HepG2 (cell line): ENCODE data around the gene IL1RAP.

ENCODE experiments used
- CAMTA2 ChIP-seq: sonication (generic); formaldehyde crosslinking; IDR thresholded peaks from 2 replicates; pipeline ENCODE4 v1.4.0; 2020; ENCODE audit warnings: mild to moderate bottlenecking, missing genetic modification reagents, borderline replicate concordance
- CHD2 ChIP-seq: IDR thresholded peaks from 2 replicates; pipeline ENCODE4 v1.6.1; 2011; ENCODE audit warnings: low read depth, low read length, improper control_type of control experiment
- CTCF ChIP-seq: sonication (generic); formaldehyde crosslinking; IDR thresholded peaks from 2 replicates; pipeline ENCODE4 v1.5.0; 2020; ENCODE audit warnings: mild to moderate bottlenecking, missing genetic modification reagents, moderate library complexity
- FOXK1 ChIP-seq: sonication (generic); formaldehyde crosslinking; IDR thresholded peaks from 2 replicates; pipeline ENCODE4 v1.4.0; 2020; ENCODE audit warnings: low read depth, missing genetic modification reagents, borderline replicate concordance
- POLR2A ChIP-seq, 2 experiments: IDR thresholded peaks; 2 replicates each; pipeline ENCODE4 v1.6.1; 2011; ENCODE audit warnings: low read depth in 2 of 2, low read length in 2 of 2, mild to moderate bottlenecking in 1 of 2, moderate library complexity in 1 of 2; ENCODE audit not compliant: insufficient read depth in 1 of 2
- RBM22 ChIP-seq: fragments of 200-400 bp; formaldehyde crosslinking; optimal IDR thresholded peaks from 2 replicates; pipeline ENCODE3; 2017; ENCODE audit warnings: mild to moderate bottlenecking, low read length, moderate library complexity
- TAF1 ChIP-seq: sonication (generic); formaldehyde crosslinking; IDR thresholded peaks from 2 replicates; pipeline ENCODE4 v1.4.0; 2020; ENCODE audit warnings: missing genetic modification reagents
- TEAD2 ChIP-seq: sonication (generic); formaldehyde crosslinking; IDR thresholded peaks from 2 replicates; pipeline ENCODE4 v1.9.0; 2021; ENCODE audit warnings: missing genetic modification reagents
- ZNF274 ChIP-seq: sonication (generic); formaldehyde crosslinking; IDR thresholded peaks from 2 replicates; pipeline ENCODE4 v1.5.1; 2020; ENCODE audit warnings: mild to moderate bottlenecking, missing genetic modification reagents
- TF ChIP-seq, protein P1 (sequence below): sonication (generic); formaldehyde crosslinking; conservative IDR thresholded peaks from 2 replicates; pipeline ENCODE4 v1.4.0; 2020; ENCODE audit warnings: missing genetic modification reagents
- TF ChIP-seq, protein P2 (sequence below), 2 experiments: sonication (generic) in 1 of 2; formaldehyde crosslinking in 1 of 2; IDR thresholded peaks; 2 replicates each; pipeline versions ENCODE4 v1.5.1 to v1.6.1; 2011 to 2020; ENCODE audit warnings: borderline replicate concordance in 1 of 2, low read depth in 1 of 2, low read length in 1 of 2, mild to moderate bottlenecking in 1 of 2, missing genetic modification reagents in 1 of 2, moderate library complexity in 1 of 2
- TF ChIP-seq, protein P3 (sequence below): sonication (generic); formaldehyde crosslinking; IDR thresholded peaks from 2 replicates; pipeline ENCODE4 v1.8.0; 2022; ENCODE audit warnings: missing genetic modification reagents, low read depth, mild to moderate bottlenecking, borderline replicate concordance
- TF ChIP-seq, protein P4 (sequence below): sonication (generic); formaldehyde crosslinking; IDR thresholded peaks from 2 replicates; pipeline ENCODE4 v1.5.0; 2020; ENCODE audit warnings: missing genetic modification reagents

DNA sequence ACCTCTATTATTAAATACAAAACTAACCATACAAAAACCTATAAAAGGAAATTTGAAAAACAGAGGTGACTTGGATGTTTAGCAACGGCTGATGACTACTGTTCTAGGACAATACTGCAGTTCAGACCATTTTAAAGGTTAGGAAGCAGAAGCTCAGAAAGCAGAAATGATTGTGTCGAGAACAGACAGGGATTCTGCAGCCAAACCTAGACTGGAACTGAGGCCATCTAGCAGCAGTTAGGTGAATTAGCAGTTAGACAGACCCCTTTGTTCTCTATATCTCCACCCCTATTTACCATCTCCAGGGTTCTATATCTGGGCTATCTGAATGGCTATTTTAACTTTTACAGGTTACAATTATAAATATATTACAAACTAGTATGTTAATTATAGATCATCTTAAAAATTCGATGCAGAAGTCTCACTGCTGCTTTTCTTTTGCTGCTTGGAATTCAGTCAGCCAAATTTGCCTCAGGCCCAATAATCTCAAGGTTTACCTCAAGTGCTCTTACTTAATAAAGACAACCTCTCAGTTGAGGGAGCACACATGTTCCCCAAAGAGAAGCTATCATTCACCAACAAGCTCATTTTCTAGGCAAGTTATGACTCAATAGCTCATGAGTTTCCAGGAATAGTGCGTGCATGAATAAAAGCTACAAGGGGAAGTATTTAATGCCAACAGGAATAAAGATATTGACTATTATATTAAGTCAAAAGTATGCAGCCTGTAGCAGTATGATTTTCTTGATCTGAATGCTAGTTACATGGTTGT, 9.3 kb upstream of the IL1RAP start:
- TF ChIP-seq, protein P1, sequence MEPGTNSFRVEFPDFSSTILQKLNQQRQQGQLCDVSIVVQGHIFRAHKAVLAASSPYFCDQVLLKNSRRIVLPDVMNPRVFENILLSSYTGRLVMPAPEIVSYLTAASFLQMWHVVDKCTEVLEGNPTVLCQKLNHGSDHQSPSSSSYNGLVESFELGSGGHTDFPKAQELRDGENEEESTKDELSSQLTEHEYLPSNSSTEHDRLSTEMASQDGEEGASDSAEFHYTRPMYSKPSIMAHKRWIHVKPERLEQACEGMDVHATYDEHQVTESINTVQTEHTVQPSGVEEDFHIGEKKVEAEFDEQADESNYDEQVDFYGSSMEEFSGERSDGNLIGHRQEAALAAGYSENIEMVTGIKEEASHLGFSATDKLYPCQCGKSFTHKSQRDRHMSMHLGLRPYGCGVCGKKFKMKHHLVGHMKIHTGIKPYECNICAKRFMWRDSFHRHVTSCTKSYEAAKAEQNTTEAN = no peak
- TF ChIP-seq CTCF (CRISPR knock-in tag) (peak; percentile 43), TAF1 (CRISPR knock-in tag) (no peak), TEAD2 (CRISPR knock-in tag) (no peak), ZNF274 (CRISPR knock-in tag) (no peak), CAMTA2 (CRISPR knock-in tag) (no peak), POLR2A (IDR thresholded peaks at IDR 0.05; ENCODE audit: insufficient read depth in 1 of 2, low read depth in 2 of 2, low read length in 2 of 2) (no peak), RBM22 (no peak), FOXK1 (CRISPR knock-in tag) (no peak), CHD2 (no peak)
- TF ChIP-seq, protein P2, sequence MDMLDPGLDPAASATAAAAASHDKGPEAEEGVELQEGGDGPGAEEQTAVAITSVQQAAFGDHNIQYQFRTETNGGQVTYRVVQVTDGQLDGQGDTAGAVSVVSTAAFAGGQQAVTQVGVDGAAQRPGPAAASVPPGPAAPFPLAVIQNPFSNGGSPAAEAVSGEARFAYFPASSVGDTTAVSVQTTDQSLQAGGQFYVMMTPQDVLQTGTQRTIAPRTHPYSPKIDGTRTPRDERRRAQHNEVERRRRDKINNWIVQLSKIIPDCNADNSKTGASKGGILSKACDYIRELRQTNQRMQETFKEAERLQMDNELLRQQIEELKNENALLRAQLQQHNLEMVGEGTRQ (IDR thresholded peaks at IDR 0.05; ENCODE audit: low read depth, low read length) = no peak
- TF ChIP-seq, protein P2 (CRISPR knock-in tag; IDR thresholded peaks at IDR 0.05; ENCODE audit: borderline replicate concordance) = no peak
- TF ChIP-seq, protein P3, sequence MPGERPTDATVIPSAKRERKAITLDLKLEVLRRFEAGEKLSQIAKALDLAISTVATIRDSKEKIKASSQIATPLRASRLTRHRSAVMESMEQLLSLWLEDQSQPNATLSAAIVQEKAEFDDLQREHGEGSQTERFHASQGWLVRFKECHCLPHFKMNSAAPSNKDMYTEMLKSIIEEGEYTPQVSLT (CRISPR knock-in tag) = no peak
- TF ChIP-seq, protein P4, sequence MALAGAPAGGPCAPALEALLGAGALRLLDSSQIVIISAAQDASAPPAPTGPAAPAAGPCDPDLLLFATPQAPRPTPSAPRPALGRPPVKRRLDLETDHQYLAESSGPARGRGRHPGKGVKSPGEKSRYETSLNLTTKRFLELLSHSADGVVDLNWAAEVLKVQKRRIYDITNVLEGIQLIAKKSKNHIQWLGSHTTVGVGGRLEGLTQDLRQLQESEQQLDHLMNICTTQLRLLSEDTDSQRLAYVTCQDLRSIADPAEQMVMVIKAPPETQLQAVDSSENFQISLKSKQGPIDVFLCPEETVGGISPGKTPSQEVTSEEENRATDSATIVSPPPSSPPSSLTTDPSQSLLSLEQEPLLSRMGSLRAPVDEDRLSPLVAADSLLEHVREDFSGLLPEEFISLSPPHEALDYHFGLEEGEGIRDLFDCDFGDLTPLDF (CRISPR knock-in tag) = no peak
